OCI-LY3 (cell line): ENCODE measurements around the gene MRAS.

Experiments used
- H2AFZ ChIP-seq: fragments of 200-600, 300-600 bp; shearing (Covaris generic); 2 replicates; pipeline ENCODE4 v1.6.0; 2014; ENCODE audit warnings: antibody characterized with exemption, low read depth, low read length
- H3K27ac ChIP-seq: fragments of 200-600, 300-600 bp; sonication (generic); 2 replicates; pipeline ENCODE4 v1.5.1; 2014; ENCODE audit warnings: mild to moderate bottlenecking, low read length, moderate library complexity, mixed read lengths
- H3K27me3 ChIP-seq: fragments of 200-600, 300-600 bp; sonication (generic); 2 replicates; pipeline ENCODE4 v1.6.1; 2014; ENCODE audit warnings: low read depth, low read length, mixed read lengths
- H3K36me3 ChIP-seq: fragments of 200-600, 300-600 bp; sonication (generic); replicated peaks from 2 replicates; pipeline ENCODE3; 2014; ENCODE audit warnings: low read depth, low read length, mixed read lengths
- H3K4me1 ChIP-seq: fragments of 300-600, 200-600 bp; sonication (generic); 2 replicates; pipeline ENCODE4 v1.6.1; 2014; ENCODE audit warnings: low read length, mixed read lengths
- H3K4me2 ChIP-seq: fragments of 200-600, 300-600 bp; sonication (generic); 2 replicates; pipeline ENCODE4 v1.6.1; 2014; ENCODE audit warnings: low read length, mixed read lengths
- H3K4me3 ChIP-seq: fragments of 300-600, 200-600 bp; sonication (generic); 2 replicates; pipeline ENCODE4 v1.5.1; 2014; ENCODE audit warnings: antibody characterized with exemption, mild to moderate bottlenecking, low read length, moderate library complexity
- H3K79me2 ChIP-seq: fragments of 300-600, 200-600 bp; shearing (Covaris generic); 2 replicates; pipeline ENCODE4 v1.6.1; 2014; ENCODE audit warnings: mild to moderate bottlenecking, low read length, mixed read lengths
- H3K9ac ChIP-seq: fragments of 300-600, 200-600 bp; shearing (Covaris generic); 2 replicates; pipeline ENCODE4 v1.6.0; 2014; ENCODE audit warnings: mild to moderate bottlenecking, low read length, moderate library complexity
- H3K9me3 ChIP-seq: fragments of 200-600, 300-600 bp; shearing (Covaris generic); 2 replicates; pipeline ENCODE4 v1.6.1; 2014; ENCODE audit warnings: low read length, mixed read lengths; ENCODE audit not compliant: insufficient read depth
- H4K20me1 ChIP-seq: fragments of 200-600, 300-600 bp; sonication (generic); 2 replicates; pipeline ENCODE4 v1.6.1; 2016; ENCODE audit warnings: low read length, mixed read lengths; ENCODE audit not compliant: insufficient read depth
- CTCF ChIP-seq: fragments of 200-600, 300-600 bp; sonication (generic); IDR thresholded peaks from 2 replicates; pipeline ENCODE4 v1.5.1; 2014; ENCODE audit warnings: antibody characterized with exemption, low read length, low read depth
- EZH2phosphoT487 ChIP-seq: fragments of 200-600 bp; shearing (Covaris generic); IDR thresholded peaks from 2 replicates; pipeline ENCODE4 v1.6.1; 2018; ENCODE audit warnings: antibody characterized with exemption, mixed run types, low read depth

The MRAS gene

GRCh38 chr3:138347960-138348753 is at the start of gene MRAS:
Gene MRAS (plus strand): TSS chr3:138348579. CDS start chr3:138372884, 24,305 bp downstream.
- Histone ChIP-seq H3K36me3 (no peaks in the 10 kb centered on the region), H3K27ac (no peak within 1 kb of the TSS), H3K4me3 (no peak within 1 kb of the TSS), H3K4me2 (no peak within 1 kb of the TSS), H3K4me1 (no peaks in the 10 kb centered on the region), H3K79me2 (no peaks in the 10 kb centered on the region), H2AFZ (no peak within 1 kb of the TSS), H3K27me3 (peaks cover 19% of the 10 kb centered on the region), H3K9ac (no peak within 1 kb of the TSS), H3K9me3 (no peaks in the 10 kb centered on the region), H4K20me1 (no peaks in the 10 kb centered on the region)
- no peak for TF ChIP-seq EZH2phosphoT487
- TF ChIP-seq CTCF: no peak

GRCh38 chr3:138300647-138301046 is 47.7 kb upstream of the MRAS start:
- H3K4me1 ChIP-seq: no peaks in the 10 kb centered on the region
- H4K20me1 ChIP-seq: no peaks in the 10 kb centered on the region
- H3K27me3 ChIP-seq: no peaks in the 10 kb centered on the region
- no peaks in the 10 kb centered on the region for H3K79me2 ChIP-seq
- no peaks in the 10 kb centered on the region for H3K9me3 ChIP-seq
- H3K36me3 ChIP-seq: peaks cover 12% of the 10 kb centered on the region
- no peak overlapping the region for H3K4me2 ChIP-seq
- TF ChIP-seq CTCF (no peak), EZH2phosphoT487 (no peak)
- H3K27ac ChIP-seq: no peak overlapping the region
- no peak overlapping the region for H3K9ac ChIP-seq
- no peak overlapping the region for H2AFZ ChIP-seq
- no peak overlapping the region for H3K4me3 ChIP-seq

GRCh38 chr3:138303474-138303873 is 44.9 kb upstream of the MRAS start:
- Histone ChIP-seq H3K4me1 (no peaks in the 10 kb centered on the region), H3K9me3 (peaks cover 4% of the 10 kb centered on the region; the same call in 1 of the 2 replicates), H3K4me2 (no peak overlapping the region), H3K36me3 (peaks cover 3% of the 10 kb centered on the region), H2AFZ (no peak overlapping the region), H3K79me2 (no peaks in the 10 kb centered on the region), H3K27me3 (no peaks in the 10 kb centered on the region), H3K9ac (no peak overlapping the region), H4K20me1 (no peaks in the 10 kb centered on the region), H3K27ac (no peak overlapping the region), H3K4me3 (no peak overlapping the region)
- TF ChIP-seq EZH2phosphoT487: no peak
- no peak for TF ChIP-seq CTCF

- no peak overlapping the region for H3K4me2 ChIP-seq
- H3K9ac ChIP-seq: no peak overlapping the region
- peaks cover 6% of the 10 kb centered on the region; the same call in 1 of the 2 replicates for H3K9me3 ChIP-seq
- peaks cover 3% of the 10 kb centered on the region for H3K36me3 ChIP-seq
- H3K79me2 ChIP-seq: no peaks in the 10 kb centered on the region
- no peak overlapping the region for H3K4me3 ChIP-seq
- H3K27ac ChIP-seq: no peak overlapping the region
- no peaks in the 10 kb centered on the region for H3K4me1 ChIP-seq
- H2AFZ ChIP-seq: no peak overlapping the region
- H4K20me1 ChIP-seq: no peaks in the 10 kb centered on the region
- peaks cover 13% of the 10 kb centered on the region; the same call in 1 of the 2 replicates for H3K27me3 ChIP-seq
- TF ChIP-seq CTCF: no peak
- no peak for TF ChIP-seq EZH2phosphoT487
Observed at GRCh38 chr3:138307899-138308298, 40.5 kb upstream of the MRAS start.
